Measurements from ENCODE around the gene MED13. TPM values are rescaled to one million over a fixed set of nuclear protein-coding genes. Genes with fewer than 3 reads are reported as not detected.

MED13 gene
- total RNA-seq, 1 donor from 2014 or later, result 130 TPM

- H3K27me3 Mint-ChIP-seq (ENCODE audit: unreplicated experiment), result no peaks in the 10 kb centered on the region
- no peaks in the 10 kb centered on the region for H3K36me3 Mint-ChIP-seq (ENCODE audit: unreplicated experiment)
- peaks cover 6% of the 10 kb centered on the region for H3K4me1 Mint-ChIP-seq (ENCODE audit: low read depth, unreplicated experiment)
- H3K4me3 Mint-ChIP-seq (ENCODE audit: unreplicated experiment), result no peak overlapping the region
- peaks cover 1% of the 10 kb centered on the region for H3K9me3 Mint-ChIP-seq (ENCODE audit: unreplicated experiment)
- H3K27ac Mint-ChIP-seq (ENCODE audit: unreplicated experiment), result no peak overlapping the region
- no peak for DNase-seq
- no peak for TF ChIP-seq CTCF (IDR thresholded peaks at IDR 0.05; ENCODE audit: partially characterized antibody, unreplicated experiment)
These were observed 29.1 kb upstream of the MED13 start for GRCh38 chr17:62094175-62094574.

GRCh38 chr17:62093188-62094155 is 28.4 kb upstream of the MED13 start:
- DNase-seq, result no peak
- Mint-ChIP-seq H3K4me1 (ENCODE audit: low read depth, unreplicated experiment) (peaks cover 6% of the 10 kb centered on the region), H3K27ac (ENCODE audit: unreplicated experiment) (no peak overlapping the region), H3K27me3 (ENCODE audit: unreplicated experiment) (no peaks in the 10 kb centered on the region), H3K36me3 (ENCODE audit: unreplicated experiment) (no peaks in the 10 kb centered on the region), H3K9me3 (ENCODE audit: unreplicated experiment) (no peaks in the 10 kb centered on the region), H3K4me3 (ENCODE audit: unreplicated experiment) (no peak overlapping the region)
- no peak for TF ChIP-seq CTCF (IDR thresholded peaks at IDR 0.05; ENCODE audit: partially characterized antibody, unreplicated experiment)

GRCh38 chr17:62092784-62093183 is 27.7 kb upstream of the MED13 start:
- H3K36me3 Mint-ChIP-seq (ENCODE audit: unreplicated experiment), result no peaks in the 10 kb centered on the region
- peaks cover 6% of the 10 kb centered on the region for H3K4me1 Mint-ChIP-seq (ENCODE audit: low read depth, unreplicated experiment)
- H3K4me3 Mint-ChIP-seq (ENCODE audit: unreplicated experiment), result no peak overlapping the region
- DNase-seq, result no peak
- H3K9me3 Mint-ChIP-seq (ENCODE audit: unreplicated experiment), result peaks cover 4% of the 10 kb centered on the region
- no peak for TF ChIP-seq CTCF (IDR thresholded peaks at IDR 0.05; ENCODE audit: partially characterized antibody, unreplicated experiment)
- H3K27me3 Mint-ChIP-seq (ENCODE audit: unreplicated experiment), result no peaks in the 10 kb centered on the region
- no peak overlapping the region for H3K27ac Mint-ChIP-seq (ENCODE audit: unreplicated experiment)

- H3K27me3 Mint-ChIP-seq (ENCODE audit: unreplicated experiment), result no peaks in the 10 kb centered on the region
- no peak for TF ChIP-seq CTCF (IDR thresholded peaks at IDR 0.05; ENCODE audit: partially characterized antibody, unreplicated experiment)
- H3K9me3 Mint-ChIP-seq (ENCODE audit: unreplicated experiment), result peaks cover 4% of the 10 kb centered on the region
- peaks cover 6% of the 10 kb centered on the region for H3K4me1 Mint-ChIP-seq (ENCODE audit: low read depth, unreplicated experiment)
- DNase-seq, result no peak
- no peak overlapping the region for H3K4me3 Mint-ChIP-seq (ENCODE audit: unreplicated experiment)
- H3K27ac Mint-ChIP-seq (ENCODE audit: unreplicated experiment), result no peak overlapping the region
- no peaks in the 10 kb centered on the region for H3K36me3 Mint-ChIP-seq (ENCODE audit: unreplicated experiment)
These were observed 26.7 kb upstream of the MED13 start for GRCh38 chr17:62091804-62092203.

- Mint-ChIP-seq H3K9me3 (ENCODE audit: unreplicated experiment) (peaks cover 4% of the 10 kb centered on the region), H3K4me3 (ENCODE audit: unreplicated experiment) (no peak overlapping the region), H3K27me3 (ENCODE audit: unreplicated experiment) (no peaks in the 10 kb centered on the region), H3K27ac (ENCODE audit: unreplicated experiment) (no peak overlapping the region), H3K4me1 (ENCODE audit: low read depth, unreplicated experiment) (peaks cover 6% of the 10 kb centered on the region), H3K36me3 (ENCODE audit: unreplicated experiment) (no peaks in the 10 kb centered on the region)
- TF ChIP-seq CTCF (IDR thresholded peaks at IDR 0.05; ENCODE audit: partially characterized antibody, unreplicated experiment), result no peak
- DNase-seq, result no peak
These were observed 25.8 kb upstream of the MED13 start for GRCh38 chr17:62090868-62091267.

Data from glutamatergic neuron (in vitro differentiated cells).